Fibroblast of villous mesenchyme (primary cell): ENCODE results near the gene SLC17A4. TPM values are rescaled to one million over a fixed set of nuclear protein-coding genes. Genes with fewer than 3 reads are reported as not detected.

Source experiments
- DNase-seq: peaks from one replicate; pipeline ENCODE4 v3.0.0-alpha.2; 2010; ENCODE audit warnings: low read depth
- H3K4me3 ChIP-seq: 2 replicates; pipeline ENCODE4 v1.5.1; 2011; ENCODE audit warnings: low read depth, mild to moderate bottlenecking, low read length
- CTCF ChIP-seq: IDR thresholded peaks from 2 replicates; pipeline ENCODE4 v1.5.1; 2012; ENCODE audit warnings: low read depth, mild to moderate bottlenecking, low read length; ENCODE audit not compliant: insufficient read depth
- total RNA-seq: library from RNA; depleted of rRNA; stranded (reverse); fragments of >200 nt; gene quantifications from 2 replicates; pipeline ENCODE4 v1.2.3, GENCODE V29; 2012

Gene SLC17A4
- total RNA-seq, 1 donor: not detected

- no peak for DNase-seq
- H3K4me3 ChIP-seq: no peak overlapping the region
- TF ChIP-seq CTCF: no peak
Observed at GRCh38 chr6:25801436-25801835, 46.9 kb downstream of the SLC17A4 start.

DNA sequence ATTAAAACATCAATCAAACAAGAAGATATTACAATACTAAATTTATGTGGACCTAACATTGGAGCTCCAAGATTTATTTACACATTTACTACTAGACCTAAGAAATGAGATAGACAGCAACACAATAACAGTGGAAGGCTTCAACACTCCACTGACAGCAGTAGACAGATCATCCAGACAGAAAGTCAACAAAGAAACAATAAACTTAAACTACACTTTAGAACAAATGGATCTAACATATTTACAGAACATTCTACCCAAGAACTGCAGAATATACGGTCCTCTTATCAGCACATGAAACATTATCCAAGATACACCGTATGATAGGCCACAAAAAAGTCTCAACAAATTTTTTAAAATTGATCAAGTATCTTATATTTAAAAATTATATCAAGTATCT lies 50.3 kb downstream of the SLC17A4 start:
- no peak for DNase-seq
- TF ChIP-seq CTCF: no peak
- no peak overlapping the region for H3K4me3 ChIP-seq

DNA sequence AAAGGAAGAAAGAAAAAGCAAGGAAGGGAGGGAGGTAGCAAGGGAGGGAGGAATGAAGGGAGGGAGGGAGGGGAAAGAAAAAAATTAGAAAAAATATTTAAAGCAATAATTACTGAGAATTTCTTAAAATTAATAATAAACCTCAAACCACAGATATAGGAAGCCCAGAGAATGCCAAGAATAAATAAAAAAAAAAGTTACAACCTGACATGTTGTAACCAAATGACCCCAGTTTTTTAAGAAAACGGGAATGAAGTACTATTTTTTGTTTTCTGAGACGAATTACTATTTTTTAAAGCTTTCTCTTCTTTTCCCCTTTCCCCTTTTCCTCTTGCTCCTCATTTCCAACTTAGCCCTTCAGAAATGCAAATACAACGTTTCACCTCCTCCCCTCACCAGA lies 60.7 kb downstream of the SLC17A4 start:
- H3K4me3 ChIP-seq: no peak overlapping the region
- no peak for DNase-seq
- no peak for TF ChIP-seq CTCF

DNA sequence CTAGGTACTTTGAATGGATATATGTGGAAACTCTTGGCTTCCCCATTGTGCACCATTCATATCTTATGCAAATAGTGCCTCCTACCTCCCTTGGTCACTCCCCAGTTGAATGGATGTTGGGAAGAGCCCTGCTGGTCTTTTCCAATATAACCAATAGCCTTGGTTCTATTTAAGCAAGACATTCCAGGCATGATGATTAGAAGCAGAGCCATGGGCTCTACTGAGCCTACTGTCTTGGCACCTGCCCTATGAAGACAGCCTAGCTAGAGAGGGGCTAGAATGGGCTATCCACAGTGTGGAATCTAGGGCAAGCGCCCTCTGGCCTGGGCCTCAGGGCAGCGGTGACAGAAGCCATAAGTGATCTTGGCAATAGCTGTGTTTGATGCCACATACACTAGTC lies 61.7 kb downstream of the SLC17A4 start:
- no peak overlapping the region for H3K4me3 ChIP-seq
- no peak for DNase-seq
- no peak for TF ChIP-seq CTCF

DNA sequence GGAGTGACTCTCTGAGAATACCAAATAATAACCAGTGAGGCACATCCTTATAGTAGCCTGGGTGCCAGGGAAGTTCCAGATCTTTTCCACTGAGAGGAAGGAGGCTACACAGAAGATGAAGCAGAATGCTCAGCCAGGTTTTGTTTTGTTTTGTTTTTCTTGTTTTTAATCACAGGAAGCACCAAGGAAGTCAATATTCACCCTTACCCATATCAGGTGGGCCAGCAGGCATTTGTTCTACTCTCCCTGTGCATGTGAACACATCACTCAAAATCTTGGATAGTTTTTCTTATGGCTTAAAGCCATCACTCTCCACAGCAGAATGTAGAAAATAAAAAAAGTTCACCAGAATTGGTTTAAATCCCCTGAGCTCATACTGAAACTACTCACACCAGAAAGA lies 66.8 kb downstream of the SLC17A4 start:
- DNase-seq: no peak
- no peak for TF ChIP-seq CTCF
- no peak overlapping the region for H3K4me3 ChIP-seq

GRCh38 chr6:25829375-25829774 lies 74.8 kb downstream of the SLC17A4 start:
- H3K4me3 ChIP-seq: no peak overlapping the region
- no peak for DNase-seq
- no peak for TF ChIP-seq CTCF

DNA sequence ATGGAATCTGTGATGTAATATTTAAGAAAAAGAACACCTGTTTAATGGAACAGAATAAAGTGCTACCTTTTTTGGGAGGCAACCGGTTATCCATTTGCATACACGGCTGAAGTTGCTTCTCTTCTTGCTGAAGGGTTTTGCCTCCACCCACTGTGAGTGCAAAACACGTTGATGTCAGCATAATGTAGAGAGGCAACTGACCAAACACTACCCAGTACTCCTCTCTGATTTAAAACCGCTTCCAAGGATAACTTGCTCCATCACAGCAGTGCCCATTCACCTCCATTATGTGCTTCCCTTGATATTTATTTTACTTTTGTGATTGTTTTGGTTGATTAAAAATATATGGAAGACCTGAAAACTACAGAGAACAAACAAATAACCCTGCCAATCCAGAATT lies 75.9 kb downstream of the SLC17A4 start:
- no peak overlapping the region for H3K4me3 ChIP-seq
- TF ChIP-seq CTCF: no peak
- DNase-seq: no peak

Other genes with a start within 250 kb of the SLC17A4 start
- not detected in 2 replicates for gene SCGN, start 102.5 kb upstream of the SLC17A4 start, total RNA-seq
- not detected in 2 replicates for gene SLC17A1, start 77.3 kb downstream of the SLC17A4 start, total RNA-seq
- gene SLC17A3, start 119.5 kb downstream of the SLC17A4 start, total RNA-seq: not detected in 2 replicates
- gene SLC17A2, start 175.9 kb downstream of the SLC17A4 start, total RNA-seq: not detected in 2 replicates
- 7.7 and 13.8 TPM in 2 replicates for gene TRIM38, start 208.1 kb downstream of the SLC17A4 start, total RNA-seq